Mesendoderm (in vitro differentiated cells): Measurements from ENCODE around the gene SNX11.

Source experiments
- DNase-seq: peaks from one replicate; pipeline ENCODE4 v3.0.0; 2013
- H2AK5ac ChIP-seq: 2 replicates; pipeline ENCODE4 v1.6.1; 2013; ENCODE audit warnings: low read length, inconsistent platforms
- H2BK120ac ChIP-seq: 2 replicates; pipeline ENCODE4 v1.6.1; 2013; ENCODE audit warnings: low read depth, mild to moderate bottlenecking, low read length, moderate library complexity, mixed read lengths
- H2BK15ac ChIP-seq: replicated peaks from 2 replicates; pipeline ENCODE4 v1.6.1; 2013; ENCODE audit warnings: low read depth, mild to moderate bottlenecking, moderate library complexity
- H2BK5ac ChIP-seq: 2 replicates; pipeline ENCODE4 v1.6.1; 2013; ENCODE audit warnings: low read length, inconsistent platforms
- H3K18ac ChIP-seq: 2 replicates; pipeline ENCODE4 v1.6.1; 2013; ENCODE audit warnings: mild to moderate bottlenecking, low read length, mixed read lengths
- H3K23ac ChIP-seq: one replicate; pipeline ENCODE4 v1.6.1; 2013; ENCODE audit warnings: low read length
- H3K27ac ChIP-seq: 2 replicates; pipeline ENCODE4 v1.5.1; 2013; ENCODE audit warnings: low read depth, mild to moderate bottlenecking, inconsistent platforms, low read length, moderate library complexity
- H3K27me3 ChIP-seq: 2 replicates; pipeline ENCODE4 v1.6.1; 2013; ENCODE audit warnings: low read length, control low read depth, mild to moderate bottlenecking, inconsistent platforms; ENCODE audit not compliant: insufficient read depth, poor library complexity
- H3K36me3 ChIP-seq: 2 replicates; pipeline ENCODE4 v1.6.1; 2013; ENCODE audit warnings: low read length, inconsistent platforms; ENCODE audit not compliant: control insufficient read depth, insufficient read depth
- H3K4ac ChIP-seq: one replicate; pipeline ENCODE4 v1.6.1; 2013; ENCODE audit warnings: low read depth, mild to moderate bottlenecking, low read length, moderate library complexity
- H3K4me1 ChIP-seq: 2 replicates; pipeline ENCODE4 v1.6.1; 2013; ENCODE audit warnings: low read depth, low read length, inconsistent platforms; ENCODE audit not compliant: control insufficient read depth
- H3K4me2 ChIP-seq: 2 replicates; pipeline ENCODE4 v1.6.1; 2013; ENCODE audit warnings: low read length
- H3K4me3 ChIP-seq: 2 replicates; pipeline ENCODE4 v1.5.1; 2013; ENCODE audit warnings: mild to moderate bottlenecking, low read length
- H3K56ac ChIP-seq: one replicate; pipeline ENCODE4 v1.6.1; 2013; ENCODE audit warnings: low read length
- H3K79me1 ChIP-seq: 2 replicates; pipeline ENCODE4 v1.6.1; 2013; ENCODE audit warnings: low read length, inconsistent platforms
- H3K79me2 ChIP-seq: 2 replicates; pipeline ENCODE4 v1.6.1; 2013; ENCODE audit warnings: mild to moderate bottlenecking, low read length; ENCODE audit not compliant: control insufficient read depth, insufficient read depth
- H3K9ac ChIP-seq: 2 replicates; pipeline ENCODE4 v1.6.1; 2013; ENCODE audit warnings: low read length, inconsistent platforms
- H4K5ac ChIP-seq: one replicate; pipeline ENCODE4 v1.6.1; 2013; ENCODE audit warnings: low read length
- H4K8ac ChIP-seq: one replicate; pipeline ENCODE4 v1.6.1; 2013; ENCODE audit warnings: low read depth, mild to moderate bottlenecking, control low read depth, low read length, moderate library complexity
- WGBS: extraction: QIAGEN DNeasy Blood & Tissue Kit; methylation state at CpG from one replicate; pipeline ENCODE4 v1.1.7; 2013; ENCODE audit warnings: low lambda C conversion rate, missing lambda C conversion rate; ENCODE audit not compliant: insufficient coverage; ENCODE audit errors: extremely low coverage; 5-methylcytosine and 5-hydroxymethylcytosine counted together

SNX11 gene

DNA sequence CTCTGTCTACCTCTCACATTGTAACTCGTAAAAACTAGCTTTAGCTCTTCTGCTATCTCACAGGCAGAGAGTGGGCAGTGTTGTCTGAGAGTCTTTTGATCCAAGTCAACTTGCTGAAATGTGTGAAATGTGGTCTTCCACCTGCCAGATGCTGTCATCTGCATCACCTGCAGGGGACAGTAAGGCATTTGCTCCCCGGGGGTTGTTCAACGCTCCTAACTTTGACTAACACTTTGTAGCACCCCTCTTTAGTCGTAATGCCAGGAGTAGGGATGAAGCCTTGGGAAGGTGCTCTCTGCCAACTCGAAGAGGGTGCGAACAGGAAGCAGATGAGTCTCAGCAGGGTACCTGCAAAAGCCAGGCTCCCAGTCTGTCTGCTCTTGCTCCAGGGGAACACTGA lies 36.1 kb downstream of the SNX11 start:
- H4K8ac ChIP-seq, result no peak overlapping the region
- H3K79me2 ChIP-seq, result no peaks in the 10 kb centered on the region
- no peak overlapping the region for H2AK5ac ChIP-seq
- H3K18ac ChIP-seq, result no peak overlapping the region
- no peak overlapping the region for H3K4ac ChIP-seq
- no peak overlapping the region for H4K5ac ChIP-seq
- no peak overlapping the region for H2BK5ac ChIP-seq
- WGBS, result no CpG with 5 or more reads among the region's 6 CpGs
- no peak overlapping the region for H3K4me3 ChIP-seq
- H2BK120ac ChIP-seq, result no peak overlapping the region
- H3K27me3 ChIP-seq, result no peaks in the 10 kb centered on the region
- no peak overlapping the region for H2BK15ac ChIP-seq
- no peak overlapping the region for H3K56ac ChIP-seq
- no peak overlapping the region for H3K27ac ChIP-seq
- H3K79me1 ChIP-seq, result no peaks in the 10 kb centered on the region
- no peaks in the 10 kb centered on the region for H3K4me1 ChIP-seq
- DNase-seq, result no peak
- H3K36me3 ChIP-seq, result no peaks in the 10 kb centered on the region
- no peak overlapping the region for H3K9ac ChIP-seq
- H3K23ac ChIP-seq, result no peak overlapping the region
- H3K4me2 ChIP-seq, result no peak overlapping the region

DNA sequence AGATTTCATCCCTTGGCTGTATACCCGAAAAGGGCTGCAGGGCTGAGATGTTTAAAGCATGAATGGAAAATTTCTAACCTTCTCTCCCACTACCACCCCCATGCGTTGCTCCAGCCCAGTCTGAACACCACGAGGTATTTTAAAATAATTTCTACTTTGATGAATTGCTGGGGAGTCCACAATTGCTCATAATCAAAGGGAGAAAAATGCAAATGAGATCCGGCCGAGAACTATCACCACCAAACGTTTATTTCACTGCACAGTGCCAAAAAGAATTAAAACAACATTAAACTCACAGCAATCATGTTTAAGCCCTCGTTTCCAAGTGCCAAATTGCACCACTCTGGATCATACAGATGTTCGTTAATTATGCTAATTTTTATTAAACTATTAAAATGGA lies 36.7 kb downstream of the SNX11 start:
- H3K56ac ChIP-seq, result no peak overlapping the region
- no peak overlapping the region for H3K4me3 ChIP-seq
- no peak overlapping the region for H2BK15ac ChIP-seq
- no peaks in the 10 kb centered on the region for H3K36me3 ChIP-seq
- H3K9ac ChIP-seq, result no peak overlapping the region
- H3K18ac ChIP-seq, result no peak overlapping the region
- no peak overlapping the region for H3K4ac ChIP-seq
- H3K4me1 ChIP-seq, result no peaks in the 10 kb centered on the region
- no peak overlapping the region for H2BK120ac ChIP-seq
- no peak overlapping the region for H4K5ac ChIP-seq
- no CpG with 5 or more reads among the region's 8 CpGs for WGBS
- no peaks in the 10 kb centered on the region for H3K79me2 ChIP-seq
- no peak overlapping the region for H2BK5ac ChIP-seq
- no peak overlapping the region for H2AK5ac ChIP-seq
- no peak overlapping the region for H3K23ac ChIP-seq
- no peak overlapping the region for H4K8ac ChIP-seq
- H3K27ac ChIP-seq, result no peak overlapping the region
- no peak overlapping the region for H3K4me2 ChIP-seq
- no peak for DNase-seq
- no peaks in the 10 kb centered on the region for H3K79me1 ChIP-seq
- H3K27me3 ChIP-seq, result no peaks in the 10 kb centered on the region

DNA sequence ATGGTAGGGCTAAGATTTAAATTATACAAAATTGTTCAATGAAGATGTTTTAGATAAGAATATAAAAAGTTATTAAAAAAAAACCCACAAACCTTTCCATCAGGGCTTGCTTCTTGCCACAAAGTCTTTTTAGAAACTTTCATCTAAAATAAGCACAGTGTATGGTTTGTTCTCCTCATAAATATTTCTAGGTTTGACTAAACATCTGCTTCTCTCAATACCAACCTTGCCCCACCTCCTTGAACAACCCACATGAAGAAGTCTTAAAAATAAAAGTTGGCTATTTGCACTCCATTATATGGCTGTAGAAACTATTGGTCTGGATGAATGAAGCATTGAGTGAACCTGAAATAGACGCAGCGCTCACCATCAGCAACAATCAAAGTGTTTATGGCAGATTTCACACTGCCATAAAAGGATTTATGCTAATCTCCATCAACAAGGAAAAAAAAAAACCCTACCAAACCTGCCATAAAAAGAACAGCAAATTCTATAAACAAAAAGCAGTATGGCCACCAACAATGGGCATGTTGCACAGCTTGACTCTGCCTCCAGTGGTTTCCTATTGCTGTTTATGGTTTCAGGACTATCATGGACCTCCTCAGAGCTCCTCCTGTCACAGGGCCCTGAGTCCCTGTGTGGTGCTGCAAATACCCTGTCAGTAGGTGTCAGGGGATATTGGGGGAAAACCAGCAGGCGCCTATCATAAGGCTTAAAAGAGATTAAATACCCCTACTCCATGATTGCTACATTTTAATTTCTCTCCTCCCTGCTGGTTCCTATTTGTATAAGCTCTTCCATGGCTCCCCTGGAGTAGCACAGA lies 37.6 kb downstream of the SNX11 start:
- H3K79me2 ChIP-seq, result no peaks in the 10 kb centered on the region
- H2AK5ac ChIP-seq, result no peak overlapping the region
- H3K4me2 ChIP-seq, result no peak overlapping the region
- no peak for DNase-seq
- H3K18ac ChIP-seq, result no peak overlapping the region
- H2BK120ac ChIP-seq, result no peak overlapping the region
- no peak overlapping the region for H4K8ac ChIP-seq
- no peak overlapping the region for H3K9ac ChIP-seq
- no peak overlapping the region for H3K56ac ChIP-seq
- no peak overlapping the region for H3K23ac ChIP-seq
- no peaks in the 10 kb centered on the region for H3K4me1 ChIP-seq
- H2BK15ac ChIP-seq, result no peak overlapping the region
- no peak overlapping the region for H2BK5ac ChIP-seq
- H3K4me3 ChIP-seq, result no peak overlapping the region
- WGBS, result no CpG with 5 or more reads among the region's 3 CpGs
- H3K27me3 ChIP-seq, result no peaks in the 10 kb centered on the region
- H3K4ac ChIP-seq, result no peak overlapping the region
- no peak overlapping the region for H3K27ac ChIP-seq
- H3K79me1 ChIP-seq, result no peaks in the 10 kb centered on the region
- H3K36me3 ChIP-seq, result no peaks in the 10 kb centered on the region
- no peak overlapping the region for H4K5ac ChIP-seq

DNA sequence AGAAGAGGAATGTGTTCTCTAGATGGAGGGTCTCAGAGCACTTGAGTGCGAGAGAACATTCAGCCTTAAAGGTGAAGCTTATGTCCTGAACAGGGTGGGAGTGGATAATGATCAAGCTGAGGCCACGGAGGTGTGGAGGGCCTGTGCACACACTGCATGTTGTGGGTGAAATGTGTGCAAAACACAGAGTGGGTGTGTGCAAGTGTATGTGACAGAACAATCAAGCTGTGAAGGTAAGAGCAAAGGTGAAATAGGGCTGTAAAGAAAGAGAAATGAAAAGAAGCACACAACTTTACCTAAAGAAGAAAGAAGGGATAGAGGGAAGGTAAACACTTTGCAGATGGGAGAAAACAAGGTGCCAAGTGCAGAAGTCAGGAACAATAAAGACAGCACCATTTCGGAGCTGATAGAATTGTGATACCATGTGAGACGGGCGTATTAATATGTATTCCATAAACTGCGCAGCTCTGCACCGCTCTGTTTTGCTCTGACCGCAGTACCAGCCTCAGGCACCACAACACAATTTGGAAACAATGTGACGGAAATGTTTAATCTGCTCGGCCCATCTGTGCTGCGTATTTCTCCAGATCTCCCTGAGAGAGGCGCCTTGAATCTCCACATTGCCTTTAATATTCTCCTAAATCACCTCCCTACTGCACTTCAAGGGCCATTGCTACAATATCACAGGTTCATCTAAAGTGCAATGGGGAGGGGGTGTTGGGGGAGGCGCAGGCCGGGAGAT lies 40.6 kb downstream of the SNX11 start:
- no peak for DNase-seq
- Histone ChIP-seq H3K79me1 (no peaks in the 10 kb centered on the region), H3K23ac (no peak overlapping the region), H2AK5ac (no peak overlapping the region), H2BK120ac (no peak overlapping the region), H4K5ac (no peak overlapping the region), H2BK15ac (no peak overlapping the region), H3K18ac (no peak overlapping the region), H3K36me3 (no peaks in the 10 kb centered on the region), H3K9ac (no peak overlapping the region), H3K27me3 (no peaks in the 10 kb centered on the region), H3K4me2 (no peak overlapping the region), H3K27ac (no peak overlapping the region), H3K4ac (no peak overlapping the region), H4K8ac (no peak overlapping the region), H3K56ac (no peak overlapping the region), H3K4me1 (no peaks in the 10 kb centered on the region), H3K4me3 (no peak overlapping the region), H2BK5ac (no peak overlapping the region), H3K79me2 (no peaks in the 10 kb centered on the region)
- WGBS, result no CpG with 5 or more reads among the region's 14 CpGs

DNA sequence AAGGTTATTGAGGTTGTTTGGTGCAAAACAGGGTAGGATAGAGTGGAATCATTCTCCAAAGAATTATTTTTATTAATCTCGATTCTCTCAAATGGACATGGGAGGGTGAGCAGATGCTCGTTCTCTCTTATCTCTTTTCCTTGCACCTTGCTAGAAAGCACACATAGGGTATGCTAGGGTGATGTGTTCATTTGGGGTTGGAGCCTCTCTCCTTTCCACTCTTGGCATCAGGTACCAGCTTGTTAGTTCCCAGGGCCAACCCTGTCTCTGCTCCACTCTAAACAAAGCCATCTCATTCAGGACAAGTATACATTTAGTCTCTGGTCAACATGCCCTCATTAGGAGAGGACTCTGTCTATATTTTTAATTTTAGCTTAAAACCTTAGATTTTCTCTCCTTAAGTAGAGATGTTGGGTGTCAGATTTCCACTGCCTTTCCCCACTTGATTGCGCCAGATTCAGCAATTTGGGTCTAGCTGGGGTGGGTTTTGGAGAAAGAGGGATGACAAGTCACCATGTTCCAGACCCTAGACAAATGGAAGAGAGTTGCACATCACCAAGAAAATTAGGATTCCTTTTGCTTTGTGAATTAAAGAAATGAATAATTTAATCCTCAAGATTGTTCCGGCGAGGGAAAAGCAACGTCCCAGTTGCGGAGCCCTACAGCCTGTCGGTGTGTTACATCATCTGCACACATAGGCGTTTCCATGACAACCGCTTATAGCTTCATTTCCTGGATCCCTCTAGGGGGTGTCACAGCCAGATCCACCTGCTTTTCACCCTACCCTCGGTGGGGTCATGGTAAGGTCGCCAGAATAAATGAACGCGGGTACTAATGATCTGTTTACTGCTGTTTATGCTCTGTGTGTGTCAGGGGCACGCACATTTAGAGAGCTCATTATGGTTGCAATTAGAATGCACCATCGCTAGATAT lies 41.6 kb downstream of the SNX11 start:
- Histone ChIP-seq H3K27me3 (no peaks in the 10 kb centered on the region), H3K4me3 (no peak overlapping the region), H3K36me3 (no peaks in the 10 kb centered on the region), H3K9ac (no peak overlapping the region), H3K23ac (no peak overlapping the region), H3K4me1 (no peaks in the 10 kb centered on the region), H2AK5ac (no peak overlapping the region), H3K4me2 (no peak overlapping the region), H2BK5ac (no peak overlapping the region), H3K18ac (no peak overlapping the region), H3K4ac (no peak overlapping the region), H3K56ac (no peak overlapping the region), H3K79me2 (no peaks in the 10 kb centered on the region), H4K8ac (no peak overlapping the region), H2BK120ac (no peak overlapping the region), H4K5ac (no peak overlapping the region), H3K27ac (no peak overlapping the region), H2BK15ac (no peak overlapping the region), H3K79me1 (no peaks in the 10 kb centered on the region)
- WGBS, result no CpG with 5 or more reads among the region's 16 CpGs
- peak; percentile 85 for DNase-seq
